Astrocyte of the spinal cord (primary cell): ENCODE results near the gene SERTAD2.

Source experiments
- DNase-seq: peaks from one replicate; pipeline ENCODE4 v3.0.0; 2011; ENCODE audit warnings: low read depth, low spot score
- H3K4me3 ChIP-seq: 2 replicates; pipeline ENCODE4 v1.5.1; 2011; ENCODE audit warnings: low read depth, mild to moderate bottlenecking, low read length, moderate library complexity
- in situ Hi-C: cut with HindIII; loops from 2 replicates; pipeline ENCODE4 v1.10.0; 2017; ENCODE audit warnings: low sequenced_read_pairs
- TF ChIP-seq, protein P1 (sequence below): IDR thresholded peaks from 2 replicates; pipeline ENCODE4 v1.5.1; 2012; ENCODE audit warnings: low read depth, mild to moderate bottlenecking, low read length, inconsistent platforms

SERTAD2 gene

DNA sequence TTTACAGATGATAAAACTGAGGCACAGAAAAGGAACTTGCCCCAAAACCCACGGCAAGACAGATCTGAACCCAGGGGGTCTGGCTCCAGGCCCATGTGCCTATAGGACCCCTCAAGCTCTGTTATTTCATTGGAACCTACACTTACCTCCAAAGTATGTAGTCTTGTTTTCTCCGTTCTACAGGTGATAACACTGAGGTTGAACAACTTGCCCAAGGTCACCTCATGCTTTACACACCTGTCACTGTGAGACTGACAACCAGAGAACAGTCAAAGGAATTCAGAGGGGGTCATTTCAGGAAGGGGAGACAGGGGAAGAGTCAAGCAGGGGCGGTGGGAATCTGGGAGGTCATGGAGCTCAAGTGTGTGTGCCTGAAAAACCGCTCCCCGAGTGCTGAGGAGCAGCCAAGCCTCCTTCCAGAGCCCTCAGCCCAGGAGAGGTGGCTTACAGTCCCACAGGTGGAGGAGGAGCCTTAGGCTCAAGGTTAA, 47.7 kb downstream of the SERTAD2 start:
- in situ Hi-C loops = no loop called here
- TF ChIP-seq, protein P1, sequence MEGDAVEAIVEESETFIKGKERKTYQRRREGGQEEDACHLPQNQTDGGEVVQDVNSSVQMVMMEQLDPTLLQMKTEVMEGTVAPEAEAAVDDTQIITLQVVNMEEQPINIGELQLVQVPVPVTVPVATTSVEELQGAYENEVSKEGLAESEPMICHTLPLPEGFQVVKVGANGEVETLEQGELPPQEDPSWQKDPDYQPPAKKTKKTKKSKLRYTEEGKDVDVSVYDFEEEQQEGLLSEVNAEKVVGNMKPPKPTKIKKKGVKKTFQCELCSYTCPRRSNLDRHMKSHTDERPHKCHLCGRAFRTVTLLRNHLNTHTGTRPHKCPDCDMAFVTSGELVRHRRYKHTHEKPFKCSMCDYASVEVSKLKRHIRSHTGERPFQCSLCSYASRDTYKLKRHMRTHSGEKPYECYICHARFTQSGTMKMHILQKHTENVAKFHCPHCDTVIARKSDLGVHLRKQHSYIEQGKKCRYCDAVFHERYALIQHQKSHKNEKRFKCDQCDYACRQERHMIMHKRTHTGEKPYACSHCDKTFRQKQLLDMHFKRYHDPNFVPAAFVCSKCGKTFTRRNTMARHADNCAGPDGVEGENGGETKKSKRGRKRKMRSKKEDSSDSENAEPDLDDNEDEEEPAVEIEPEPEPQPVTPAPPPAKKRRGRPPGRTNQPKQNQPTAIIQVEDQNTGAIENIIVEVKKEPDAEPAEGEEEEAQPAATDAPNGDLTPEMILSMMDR = no peak
- no peak for DNase-seq
- H3K4me3 ChIP-seq = no peak overlapping the region

- in situ Hi-C loops = no loop called here
- no peak overlapping the region for H3K4me3 ChIP-seq
- TF ChIP-seq, protein P1 = no peak
- DNase-seq = peak; percentile 23
These were observed 48.7 kb downstream of the SERTAD2 start for GRCh38 chr2:64605026-64605471.

- in situ Hi-C loops = no loop called here
- H3K4me3 ChIP-seq = no peak overlapping the region
- DNase-seq = no peak
- TF ChIP-seq, protein P1 = no peak
These were observed 49.6 kb downstream of the SERTAD2 start for GRCh38 chr2:64604155-64604554.

- TF ChIP-seq, protein P1 = no peak
- in situ Hi-C loops = no loop called here
- DNase-seq = no peak
- no peak overlapping the region for H3K4me3 ChIP-seq
These were observed 51.3 kb downstream of the SERTAD2 start for GRCh38 chr2:64602436-64602835.

GRCh38 chr2:64601785-64602391, 51.8 kb downstream of the SERTAD2 start:
- TF ChIP-seq, protein P1 = no peak
- no peak for DNase-seq
- in situ Hi-C loops = no loop called here
- H3K4me3 ChIP-seq = no peak overlapping the region

DNA sequence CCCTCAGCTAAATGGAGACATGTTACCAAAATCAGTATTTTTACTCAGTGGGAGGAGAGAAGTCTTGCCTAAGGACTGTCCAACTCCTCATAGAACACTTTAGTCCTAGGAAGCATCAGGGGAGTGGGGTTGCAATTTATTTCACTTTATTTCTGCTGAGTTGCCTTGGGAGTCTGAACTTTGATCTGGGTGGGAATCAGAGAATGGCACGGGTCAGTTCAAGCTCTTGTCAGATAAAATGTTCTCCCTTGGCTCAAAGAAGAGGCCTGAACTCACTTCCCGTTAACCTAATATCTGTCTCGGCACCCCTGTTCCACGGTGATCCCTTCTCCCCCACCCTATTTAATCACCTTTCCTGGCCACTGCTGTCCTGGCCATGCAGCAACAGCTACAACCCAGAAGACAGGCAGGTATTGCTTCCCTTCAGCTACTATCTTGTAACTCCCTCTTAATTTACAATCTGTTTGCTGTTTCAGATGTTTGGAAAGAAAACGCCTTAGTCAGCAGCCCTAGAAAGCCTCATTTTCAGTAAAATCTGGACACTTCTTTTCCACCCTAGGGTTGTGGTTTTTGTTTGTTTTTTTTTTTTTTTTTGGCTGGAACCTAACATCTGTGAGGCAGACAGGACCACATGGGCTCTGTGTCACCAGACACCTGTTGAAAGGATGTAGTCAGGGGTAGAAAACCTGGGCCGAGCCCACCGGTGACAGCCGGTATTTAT, 52.5 kb downstream of the SERTAD2 start:
- in situ Hi-C loops = no loop called here
- H3K4me3 ChIP-seq = no peak overlapping the region
- DNase-seq = no peak
- TF ChIP-seq, protein P1 = no peak
